Measurements from ENCODE around the gene GDPGP1. TPM values are rescaled to one million over a fixed set of nuclear protein-coding genes. Genes with fewer than 3 reads are reported as not detected.
"Not testable (repeated sequence)": the region's sequence is repeated elsewhere in the genome, so short reads cannot be mapped to it uniquely, and the experiment has no call there.

Gene GDPGP1
- total RNA-seq, 1 donor from 2014 or later = 13.8 TPM

- intact Hi-C loops (cut with micrococcal nuclease); DNase-seq; ATAC-seq: not testable (repeated sequence)
Observed at GRCh38 chr15:90281637-90282036, 47.6 kb downstream of the GDPGP1 start.

GRCh38 chr15:90286678-90287077 is 52.7 kb downstream of the GDPGP1 start:
- no peak for ATAC-seq
- intact Hi-C loops (cut with micrococcal nuclease) = no loop called here
- no peak for DNase-seq

GRCh38 chr15:90287101-90287500 is 53.1 kb downstream of the GDPGP1 start:
- ATAC-seq (no peak), DNase-seq (no peak)
- intact Hi-C loops (cut with micrococcal nuclease) = no loop called here

- intact Hi-C loops (cut with micrococcal nuclease) = no loop called here
- DNase-seq (no peak), ATAC-seq (no peak)
Observed at GRCh38 chr15:90287946-90288345, 53.9 kb downstream of the GDPGP1 start.

GRCh38 chr15:90291679-90292356 is 57.8 kb downstream of the GDPGP1 start:
- ATAC-seq (no peak), DNase-seq (no peak)
- intact Hi-C loops (cut with micrococcal nuclease) = no loop called here

- intact Hi-C loops (cut with micrococcal nuclease) = not testable (repeated sequence)
- peak; percentile 47 for ATAC-seq
- peak; percentile 81 for DNase-seq
Observed at GRCh38 chr15:90293040-90293810, 59.2 kb downstream of the GDPGP1 start.

GRCh38 chr15:90294159-90294558 is 60.1 kb downstream of the GDPGP1 start:
- intact Hi-C loops (cut with micrococcal nuclease) = no loop called here
- no peak for DNase-seq
- ATAC-seq = no peak

GRCh38 chr15:90294601-90295269 is 60.7 kb downstream of the GDPGP1 start:
- no peak for DNase-seq
- no peak for ATAC-seq
- intact Hi-C loops (cut with micrococcal nuclease) = no loop called here

- ATAC-seq (no peak), DNase-seq (no peak)
- intact Hi-C loops (cut with micrococcal nuclease) = no loop called here
Observed at GRCh38 chr15:90295270-90295648, 61.2 kb downstream of the GDPGP1 start.

Other genes starting within 250 kb of the GDPGP1 start
- gene ZNF710, start 232.9 kb upstream of the GDPGP1 start, total RNA-seq = 6.1 TPM
- gene IDH2, start 131.7 kb upstream of the GDPGP1 start, total RNA-seq = 1,172 TPM
- gene SEMA4B, start 32.9 kb upstream of the GDPGP1 start, total RNA-seq = 23.9 TPM
- gene CIB1, start 268 bp upstream of the GDPGP1 start, total RNA-seq = 71.7 TPM
- gene TTLL13, start 15.3 kb downstream of the GDPGP1 start, total RNA-seq = 0.20 TPM
- gene NGRN, start 31.5 kb downstream of the GDPGP1 start, total RNA-seq = 117 TPM
- gene ZNF774, start 118.1 kb downstream of the GDPGP1 start, total RNA-seq = 4.9 TPM
- gene IQGAP1, start 154.0 kb downstream of the GDPGP1 start, total RNA-seq = 35.4 TPM